ENCODE results near the gene SHC4. TPM values are rescaled to one million over a fixed set of nuclear protein-coding genes. Genes with fewer than 3 reads are reported as not detected.
"Not testable (repeated sequence)": the region's sequence is repeated elsewhere in the genome, so short reads cannot be mapped to it uniquely, and the experiment has no call there.

Gene SHC4
- total RNA-seq, 1 experiment from 2014 or later: 1.3 TPM

DNA sequence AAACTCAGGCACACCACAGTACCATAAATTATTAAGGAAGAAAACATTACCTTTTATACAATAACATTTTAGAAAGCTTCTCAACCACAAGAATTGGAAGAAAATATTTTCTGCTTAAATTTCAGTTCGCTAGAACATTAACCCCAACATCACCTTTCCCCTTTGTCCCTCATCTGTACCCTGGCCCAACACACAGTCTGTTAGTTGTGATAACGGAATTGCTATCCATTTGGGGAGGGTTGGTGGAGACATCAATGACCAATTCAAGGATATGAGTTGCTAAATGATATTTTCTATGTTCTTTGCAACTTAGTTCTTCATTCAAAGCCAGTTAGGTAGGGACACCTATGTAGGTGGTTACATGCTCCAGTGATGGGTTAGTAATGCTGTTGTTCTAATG, 80.0 kb downstream of the SHC4 start:
- DNase-seq (ENCODE audit: low read depth): no peak

- DNase-seq (ENCODE audit: low read depth): no peak
Observed at GRCh38 chr15:48880070-48880634, 83.6 kb downstream of the SHC4 start.

- DNase-seq (ENCODE audit: low read depth): peak; percentile 96
Observed at GRCh38 chr15:48877630-48878595, 85.8 kb downstream of the SHC4 start, which contains the start of gene EID1. Gene EID1 (plus strand): TSS chr15:48878134. CDS start chr15:48878177, 43 bp downstream.

GRCh38 chr15:48876057-48876456, 87.7 kb downstream of the SHC4 start:
- no peak for DNase-seq (ENCODE audit: low read depth)

GRCh38 chr15:48875241-48875960, 88.3 kb downstream of the SHC4 start:
- no peak for DNase-seq (ENCODE audit: low read depth)

DNA sequence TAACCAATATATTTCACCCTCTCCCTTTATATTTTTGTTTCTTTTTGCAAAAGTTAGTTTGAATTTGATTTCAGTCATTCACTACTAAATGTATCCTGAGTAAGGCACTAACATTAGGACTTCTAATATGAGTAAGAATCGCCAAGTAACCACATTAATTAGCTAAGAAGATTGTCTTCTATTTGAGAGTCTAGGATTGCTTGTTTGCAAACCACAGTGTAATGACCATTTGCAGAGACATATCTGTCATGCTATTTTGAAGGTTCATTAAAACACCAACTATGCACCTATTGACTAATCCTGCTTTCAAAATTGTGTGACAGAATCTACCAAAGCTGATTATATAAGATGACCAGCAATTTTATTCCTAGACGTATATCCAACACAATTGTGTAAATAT, 91.1 kb downstream of the SHC4 start:
- DNase-seq (ENCODE audit: low read depth): no peak

GRCh38 chr15:48871542-48871941, 92.2 kb downstream of the SHC4 start:
- DNase-seq (ENCODE audit: low read depth): no peak

DNA sequence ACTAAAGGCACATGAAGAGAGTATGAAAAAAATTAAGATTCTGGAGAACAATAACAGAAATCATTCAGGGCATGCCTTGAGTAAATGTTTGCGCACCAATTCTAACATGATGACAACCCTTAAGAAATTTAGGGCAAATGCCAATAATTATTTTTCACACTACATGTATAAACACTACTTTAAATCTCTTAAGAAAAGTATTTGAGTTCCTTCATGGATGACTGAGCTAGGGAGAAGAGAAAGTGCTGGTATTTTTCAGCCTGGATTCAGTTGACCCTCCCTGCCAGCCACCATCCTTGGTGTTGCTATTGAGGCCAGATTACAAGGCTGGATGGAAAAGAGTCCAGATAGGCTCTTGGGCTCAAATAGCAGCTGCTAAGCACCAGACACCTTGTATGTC, 93.8 kb downstream of the SHC4 start:
- DNase-seq (ENCODE audit: low read depth): no peak

DNA sequence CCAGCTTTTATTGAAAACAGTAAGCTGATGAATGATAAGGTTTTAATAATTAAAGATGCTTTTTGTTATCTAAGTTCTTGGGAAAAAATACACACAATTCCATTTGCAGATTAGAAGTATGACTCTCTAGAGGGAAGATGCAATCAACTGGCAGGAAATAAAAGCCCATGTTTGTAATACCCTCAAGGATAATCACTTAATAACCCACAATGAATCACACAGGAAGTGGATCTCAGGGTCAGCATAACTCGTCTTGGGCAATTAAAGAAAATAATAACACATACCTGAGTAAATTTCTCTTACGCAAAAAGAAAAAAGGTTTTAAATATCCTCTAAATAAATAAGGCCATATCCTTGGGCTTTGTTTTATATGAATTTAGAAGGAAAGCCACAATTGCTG, 95.2 kb downstream of the SHC4 start:
- peak; percentile 65 for DNase-seq (ENCODE audit: low read depth)

DNA sequence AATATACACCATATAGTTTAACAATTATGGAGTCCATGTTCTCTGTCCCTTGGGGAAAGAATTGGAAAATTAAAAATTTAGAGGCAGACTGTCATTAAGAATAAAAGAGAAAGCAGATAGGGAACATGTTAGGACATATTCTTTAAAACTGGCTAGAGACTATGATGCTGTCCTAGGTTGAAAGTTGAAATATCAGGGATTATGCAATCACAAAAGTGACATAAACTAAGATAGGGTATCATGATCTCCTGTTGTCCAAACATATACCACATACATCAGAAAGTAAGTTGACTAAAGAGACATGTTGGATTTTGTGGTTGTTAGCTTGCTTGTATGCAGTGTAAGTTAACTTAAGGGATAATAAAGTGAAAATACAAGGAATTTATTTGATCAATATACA, 95.7 kb downstream of the SHC4 start:
- no peak for DNase-seq (ENCODE audit: low read depth)

GRCh38 chr15:48866141-48866563, 97.6 kb downstream of the SHC4 start:
- DNase-seq (ENCODE audit: low read depth): peak; percentile 35

DNA sequence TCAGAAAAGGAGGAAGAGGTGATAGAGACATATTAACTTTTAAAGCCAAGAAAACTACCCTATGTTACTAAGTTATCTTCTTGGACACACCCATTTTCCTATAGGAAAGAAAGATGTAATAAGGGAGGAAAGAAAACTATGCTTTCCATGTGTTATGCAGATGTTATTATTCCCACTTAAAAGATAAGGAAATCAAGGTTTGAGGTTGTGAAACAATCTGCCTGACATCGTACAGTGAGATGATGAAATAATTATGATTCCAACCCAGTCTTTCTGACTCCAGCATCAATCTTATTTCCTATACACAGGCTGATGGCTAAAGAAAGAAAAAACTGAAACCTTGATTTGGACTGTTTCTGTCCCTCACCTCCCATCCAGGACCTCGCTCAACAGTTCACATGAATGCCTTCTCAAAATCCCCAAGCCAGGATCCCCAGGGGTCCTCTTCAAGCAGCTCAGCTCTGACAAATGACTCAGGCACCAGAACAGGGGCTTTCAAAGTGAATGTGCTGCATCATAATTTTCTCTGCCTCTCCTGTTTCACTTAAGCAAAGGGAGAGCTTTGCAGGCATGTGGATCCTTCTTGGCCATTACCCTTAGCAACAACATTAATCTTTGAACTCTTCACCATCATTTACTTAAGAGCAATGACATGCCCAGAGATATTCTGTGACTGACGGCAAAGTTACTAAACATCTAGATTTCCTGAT, 98.2 kb downstream of the SHC4 start:
- peak; percentile 69 for DNase-seq (ENCODE audit: low read depth)

GRCh38 chr15:48862705-48863104, 101.0 kb downstream of the SHC4 start:
- no peak for DNase-seq (ENCODE audit: low read depth)

DNA sequence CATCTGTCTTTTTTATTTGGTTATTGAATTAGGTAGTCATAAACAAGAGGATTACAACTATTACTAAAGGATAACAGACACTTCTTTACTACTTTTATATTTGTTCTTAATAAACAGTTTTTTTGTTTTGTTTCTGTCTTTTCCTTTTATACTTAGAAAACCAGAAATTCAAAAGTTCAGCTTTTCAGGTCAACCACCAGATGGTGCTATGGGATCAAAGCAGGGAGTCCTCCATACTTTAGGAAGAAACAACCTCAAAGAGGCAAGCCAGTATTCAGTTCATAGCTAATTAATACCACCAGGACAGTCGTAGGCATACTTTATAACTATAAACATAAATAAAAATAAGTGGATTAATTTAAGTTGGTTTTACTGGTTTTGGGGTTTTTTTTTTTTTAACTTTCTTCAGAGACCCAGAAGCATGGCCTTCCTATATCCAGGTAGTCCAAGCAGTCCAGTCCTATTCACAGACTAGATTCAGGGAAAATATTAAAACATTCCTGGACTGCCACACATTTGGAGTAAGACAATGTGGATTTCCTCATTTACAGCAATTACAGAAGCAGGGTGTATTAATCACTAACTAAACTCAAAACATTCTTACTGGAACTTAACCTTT, 101.8 kb downstream of the SHC4 start:
- DNase-seq (ENCODE audit: low read depth): peak; percentile 62

DNA sequence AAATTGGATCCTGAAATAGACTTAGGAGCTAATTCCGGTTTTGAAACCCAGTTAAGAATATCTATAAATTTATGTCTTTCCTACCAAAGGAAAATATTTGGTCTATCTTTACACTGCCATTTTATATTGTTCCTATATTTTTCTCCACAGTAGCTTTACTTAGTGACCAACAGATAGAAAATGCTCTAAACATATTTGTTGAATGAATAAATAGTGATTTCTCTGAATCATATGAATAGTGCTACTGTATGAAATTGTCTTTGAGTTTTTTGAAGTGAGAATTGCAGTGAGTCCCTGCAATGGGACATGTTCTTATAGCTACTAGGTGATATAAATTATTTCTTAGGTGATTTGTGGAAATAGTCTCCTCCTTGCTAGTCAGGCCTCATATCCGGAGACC, 104.3 kb downstream of the SHC4 start:
- DNase-seq (ENCODE audit: low read depth): no peak

DNA sequence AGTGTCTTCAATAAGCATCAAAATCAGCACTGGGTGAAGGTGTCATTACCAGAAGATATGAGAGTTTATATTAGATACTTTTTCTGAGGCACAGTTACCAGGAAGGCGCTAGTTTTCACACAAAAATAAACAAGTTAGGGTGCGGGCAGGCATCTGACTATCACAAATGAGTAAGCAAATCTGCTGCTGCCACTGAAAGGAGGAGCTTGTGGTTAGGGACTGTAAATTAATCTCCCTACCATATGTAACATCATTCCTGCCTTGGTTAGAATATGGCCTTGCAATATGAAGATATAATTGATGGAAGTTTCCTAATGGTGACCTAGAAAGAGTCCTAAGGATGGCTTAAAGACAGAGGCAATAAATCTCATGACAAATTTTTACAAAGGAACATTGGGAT, 105.3 kb downstream of the SHC4 start:
- DNase-seq (ENCODE audit: low read depth): peak; percentile 58

DNA sequence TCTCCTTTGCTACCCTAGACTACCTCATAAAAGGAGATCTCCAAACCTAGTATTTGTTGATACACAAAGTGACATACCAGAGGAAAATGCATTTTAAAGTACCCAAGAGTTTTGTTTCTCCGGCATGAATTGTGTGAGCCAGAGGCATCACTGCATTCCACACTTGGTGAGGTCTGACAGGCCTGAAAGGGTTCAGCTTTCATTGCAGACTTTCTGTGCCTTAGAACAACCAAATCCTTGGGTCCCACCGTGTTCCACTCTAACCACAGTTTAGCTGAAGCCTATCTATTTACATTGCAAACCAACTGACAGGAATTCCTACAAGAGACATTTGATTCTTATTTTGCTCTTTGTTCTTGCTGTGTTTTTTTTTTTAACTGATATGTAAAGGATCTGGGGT, 106.8 kb downstream of the SHC4 start:
- DNase-seq (ENCODE audit: low read depth): peak; percentile 11

GRCh38 chr15:48855501-48856440, 107.9 kb downstream of the SHC4 start:
- peak; percentile 48 for DNase-seq (ENCODE audit: low read depth)

DNA sequence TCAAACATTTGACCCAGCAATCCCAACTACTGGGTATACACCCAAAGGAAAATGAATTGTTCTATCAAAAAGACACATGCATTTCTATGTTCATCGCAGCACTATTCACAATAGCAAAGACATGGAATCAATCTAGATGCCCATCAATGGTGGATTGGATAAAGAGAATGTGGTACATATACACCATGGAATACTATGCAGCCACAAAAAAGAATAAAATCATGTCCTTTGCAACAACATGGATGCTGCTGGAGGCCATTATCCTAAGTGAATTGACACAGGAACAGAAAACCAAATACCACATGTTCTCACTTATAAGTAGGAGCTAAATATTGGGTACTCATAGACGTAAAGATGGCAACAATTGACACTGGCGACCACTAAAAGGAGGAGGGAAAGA, 109.3 kb downstream of the SHC4 start:
- DNase-seq (ENCODE audit: low read depth): not testable (repeated sequence)

DNA sequence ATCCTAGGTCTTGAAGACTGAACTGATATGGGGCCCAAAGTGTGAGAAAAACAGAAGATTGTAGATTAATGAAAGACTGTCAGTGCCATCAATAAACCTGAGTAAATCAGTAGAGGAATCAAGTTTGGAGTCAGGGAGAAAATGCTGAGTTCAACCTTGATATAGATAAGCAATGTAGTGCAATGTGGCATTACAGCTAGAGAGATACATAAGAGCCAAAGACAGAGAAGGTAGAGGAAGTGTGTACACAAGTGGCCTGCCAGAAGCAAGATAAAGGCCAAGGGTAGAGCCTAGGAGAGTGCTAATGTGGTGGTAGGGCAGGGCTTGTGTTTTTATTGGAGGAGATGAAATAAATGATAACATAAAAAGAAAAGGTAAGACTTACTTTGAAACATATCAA, 111.8 kb downstream of the SHC4 start:
- DNase-seq (ENCODE audit: low read depth): no peak

Measured in Daoy (cell line).